A549 (cell line): ENCODE data around the gene PLCH2. TPM values are rescaled to one million over a fixed set of nuclear protein-coding genes. Genes with fewer than 3 reads are reported as not detected.

Source experiments
- ATAC-seq, 2 experiments: fragments of 200-7000 bp in 1 of 2; fragments of >200 bp in 1 of 2; cut with Nextera tagmentation in 1 of 2; cut with Tn5 transposase in 1 of 2; 3 replicates each; pipeline versions ENCODE4 v1.8.0 to v1.9.1; 2018 to 2020; ENCODE audit warnings: mild to moderate bottlenecking in 1 of 2, moderate library complexity in 1 of 2
- CTCF ChIA-PET: fragments of 300-600 bp; sonication (Branson Sonifier 250); formaldehyde crosslinking; extraction: SDS; loops from one replicate; lab custom pipeline; 2021; ENCODE audit warnings: antibody characterized with exemption, inconsistent platforms; lab: Yijun Ruan, JAX
- POLR2A ChIA-PET: fragments of 350-600 bp; formaldehyde crosslinking; extraction: SDS; loops from one replicate; lab custom pipeline; 2021; ENCODE audit warnings: antibody characterized with exemption, inconsistent platforms; lab: Yijun Ruan, JAX
- DNase-seq, 2 experiments: peaks; one replicate each; pipeline versions ENCODE4 v3.0.0 to v3.0.0-alpha.2; 2011 to 2016; ENCODE audit warnings: low read depth in 1 of 2, low spot score in 1 of 2
- FAIRE-seq: peaks from 2 replicates; lab custom pipeline; 2011; peaks lifted over from hg19 to GRCh38; lab: Jason Lieb, UNC
- H3K27ac ChIP-seq, 2 experiments: fragments of >200 bp; sonication (Bioruptor Twin); formaldehyde crosslinking; 3 replicates each; pipeline ENCODE4 v1.5.1; 2016 to 2017
- H3K4me1 ChIP-seq: fragments of >200 bp; sonication (Bioruptor Twin); formaldehyde crosslinking; 3 replicates; pipeline ENCODE4 v1.6.1; 2016
- H3K4me2 ChIP-seq: fragments of >200 bp; sonication (Bioruptor Twin); formaldehyde crosslinking; 3 replicates; pipeline ENCODE4 v1.6.1; 2016
- H3K4me3 ChIP-seq: fragments of >200 bp; sonication (Bioruptor Twin); formaldehyde crosslinking; 3 replicates; pipeline ENCODE4 v1.5.1; 2016
- H3K9me3 ChIP-seq: fragments of >200 bp; sonication (Bioruptor Twin); formaldehyde crosslinking; 3 replicates; pipeline ENCODE4 v1.6.1; 2016
- BHLHE40 ChIP-seq: IDR thresholded peaks from 2 replicates; pipeline ENCODE4 v1.6.1; 2012; ENCODE audit warnings: low read depth, low read length, inconsistent platforms
- FOSB ChIP-seq: fragments of 250-450 bp; sonication (Bioruptor Pico); IDR thresholded peaks from 2 replicates; pipeline ENCODE4 v1.5.0; 2020; ENCODE audit warnings: mild to moderate bottlenecking, moderate library complexity
- GATA3 ChIP-seq: IDR thresholded peaks from 2 replicates; pipeline ENCODE4 v1.6.1; 2012; ENCODE audit warnings: borderline replicate concordance
- HOXA7 ChIP-seq: fragments of 250-450 bp; sonication (Bioruptor Pico); IDR thresholded peaks from 2 replicates; pipeline ENCODE4 v1.5.0; 2020; ENCODE audit warnings: mild to moderate bottlenecking, moderate library complexity
- HOXB13 ChIP-seq: fragments of 250-450 bp; sonication (Bioruptor Pico); IDR thresholded peaks from 2 replicates; pipeline ENCODE4 v1.5.0; 2020; ENCODE audit warnings: low read depth, mild to moderate bottlenecking, moderate library complexity
- HOXB5 ChIP-seq: fragments of 250-450 bp; sonication (Bioruptor Pico); IDR thresholded peaks from 2 replicates; pipeline ENCODE4 v1.5.0; 2020; ENCODE audit warnings: mild to moderate bottlenecking, moderate library complexity
- JUN ChIP-seq, 2 experiments: fragments of >200 bp; sonication (Bioruptor Twin); formaldehyde crosslinking; IDR thresholded peaks; 2 replicates in 1 of 2; 3 replicates in 1 of 2; pipeline ENCODE4 v1.6.1; 2016 to 2017
- NR3C1 ChIP-seq: fragments of >200 bp; sonication (Bioruptor Twin); formaldehyde crosslinking; IDR thresholded peaks from 3 replicates; pipeline ENCODE4 v1.6.1; 2017
- PHF8 ChIP-seq: fragments of 200-600 bp; sonication (generic); IDR thresholded peaks from 2 replicates; pipeline ENCODE4 v1.6.1; 2016; ENCODE audit warnings: low read depth, mild to moderate bottlenecking, antibody characterized with exemption, moderate library complexity, borderline replicate concordance
- POLR2A ChIP-seq: IDR thresholded peaks from 2 replicates; pipeline ENCODE4 v1.6.1; 2012; ENCODE audit warnings: mild to moderate bottlenecking, low read length
- RFX5 ChIP-seq: fragments of 450-650 bp; IDR thresholded peaks from 2 replicates; pipeline ENCODE4 v1.7.1; 2014; ENCODE audit warnings: antibody characterized with exemption, mild to moderate bottlenecking, moderate library complexity
- whole genome bisulfite sequencing: methylation state at CpG from one replicate; pipeline ENCODE4 v1.1.6; 2017; ENCODE audit errors: missing lambda C conversion rate; 5-methylcytosine and 5-hydroxymethylcytosine counted together
- polyA plus RNA-seq, 4 experiments: library from polyadenylated mRNA; depleted of rRNA in 3 of 4; stranded (reverse); fragments of >200 nt; fragmentation: RNase III in 1 of 4; extraction: RNeasy Plus Mini Kit Qiagen cat#74134 plus additional on column Dnase treatment in 1 of 4; gene quantifications; 2 replicates in 3 of 4; 3 replicates in 1 of 4; pipeline ENCODE4 v1.2.3, GENCODE V29; 2011 to 2017
- TF ChIP-seq, protein P1 (sequence below): fragments of >200 bp; sonication (Bioruptor Twin); formaldehyde crosslinking; IDR thresholded peaks from 2 replicates; pipeline ENCODE4 v1.6.1; 2016
- TF ChIP-seq, protein P2 (sequence below): fragments of >200 bp; sonication (Bioruptor Twin); formaldehyde crosslinking; IDR thresholded peaks from 3 replicates; pipeline ENCODE4 v1.6.1; 2016
- TF ChIP-seq, protein P3 (sequence below): IDR thresholded peaks from 2 replicates; pipeline ENCODE4 v1.6.1; 2012; ENCODE audit warnings: low read depth, borderline replicate concordance
- TF ChIP-seq, protein P4 (sequence below): fragments of 250-450 bp; sonication (Bioruptor Pico); IDR thresholded peaks from 2 replicates; pipeline ENCODE4 v1.5.0; 2021; ENCODE audit warnings: mild to moderate bottlenecking, moderate library complexity, borderline replicate concordance
- TF ChIP-seq, protein P5 (sequence below): fragments of 250-450 bp; sonication (Bioruptor Pico); IDR thresholded peaks from 2 replicates; pipeline ENCODE4 v1.5.0; 2020; ENCODE audit warnings: low read depth, mild to moderate bottlenecking, moderate library complexity

PLCH2 gene
- polyA plus RNA-seq, 2 of the 4 experiments (the other 2 are of a cell fraction) = 0.10 to 0.18 TPM

DNA sequence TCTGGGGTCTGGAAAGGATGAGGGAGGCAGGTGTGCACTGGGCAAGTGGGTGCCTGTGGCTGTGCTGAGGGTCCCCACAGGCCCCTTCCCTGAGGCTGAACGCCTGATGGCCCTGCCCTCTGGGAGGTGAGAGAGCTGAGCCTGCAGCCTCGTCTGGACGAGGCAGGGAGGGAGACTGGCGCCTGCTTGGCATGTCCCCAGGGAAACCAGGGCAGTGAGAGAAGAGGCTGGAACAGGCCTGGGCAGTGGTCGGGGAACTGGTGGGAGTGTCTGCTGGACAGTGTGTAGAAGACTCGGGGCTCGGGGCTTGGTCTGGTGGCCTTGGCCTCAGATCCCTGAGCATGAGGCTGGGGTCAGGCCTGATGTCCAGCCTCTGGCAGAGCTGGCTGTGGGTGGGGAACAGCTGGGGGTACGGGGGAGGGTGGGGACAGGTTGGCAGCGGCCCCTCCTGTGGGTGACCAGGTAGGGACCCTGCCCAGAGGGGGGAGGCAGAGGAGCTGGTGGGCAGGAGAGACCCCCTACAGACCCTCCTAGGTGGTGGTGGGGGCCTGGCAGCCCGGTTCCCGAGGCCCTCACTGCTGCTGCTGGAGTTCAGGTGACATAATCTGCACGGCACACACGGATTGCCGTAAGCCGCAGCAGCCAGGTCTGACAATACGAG, 30.8 kb upstream of the PLCH2 start (continued):
- TF ChIP-seq, protein P1, sequence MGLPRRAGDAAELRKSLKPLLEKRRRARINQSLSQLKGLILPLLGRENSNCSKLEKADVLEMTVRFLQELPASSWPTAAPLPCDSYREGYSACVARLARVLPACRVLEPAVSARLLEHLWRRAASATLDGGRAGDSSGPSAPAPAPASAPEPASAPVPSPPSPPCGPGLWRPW = no peak
- TF ChIP-seq, protein P2, sequence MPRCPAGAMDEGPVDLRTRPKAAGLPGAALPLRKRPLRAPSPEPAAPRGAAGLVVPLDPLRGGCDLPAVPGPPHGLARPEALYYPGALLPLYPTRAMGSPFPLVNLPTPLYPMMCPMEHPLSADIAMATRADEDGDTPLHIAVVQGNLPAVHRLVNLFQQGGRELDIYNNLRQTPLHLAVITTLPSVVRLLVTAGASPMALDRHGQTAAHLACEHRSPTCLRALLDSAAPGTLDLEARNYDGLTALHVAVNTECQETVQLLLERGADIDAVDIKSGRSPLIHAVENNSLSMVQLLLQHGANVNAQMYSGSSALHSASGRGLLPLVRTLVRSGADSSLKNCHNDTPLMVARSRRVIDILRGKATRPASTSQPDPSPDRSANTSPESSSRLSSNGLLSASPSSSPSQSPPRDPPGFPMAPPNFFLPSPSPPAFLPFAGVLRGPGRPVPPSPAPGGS = no peak
- TF ChIP-seq, protein P3, sequence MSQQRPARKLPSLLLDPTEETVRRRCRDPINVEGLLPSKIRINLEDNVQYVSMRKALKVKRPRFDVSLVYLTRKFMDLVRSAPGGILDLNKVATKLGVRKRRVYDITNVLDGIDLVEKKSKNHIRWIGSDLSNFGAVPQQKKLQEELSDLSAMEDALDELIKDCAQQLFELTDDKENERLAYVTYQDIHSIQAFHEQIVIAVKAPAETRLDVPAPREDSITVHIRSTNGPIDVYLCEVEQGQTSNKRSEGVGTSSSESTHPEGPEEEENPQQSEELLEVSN = peak; percentile 37; the same call in 1 of the 2 replicates

DNA sequence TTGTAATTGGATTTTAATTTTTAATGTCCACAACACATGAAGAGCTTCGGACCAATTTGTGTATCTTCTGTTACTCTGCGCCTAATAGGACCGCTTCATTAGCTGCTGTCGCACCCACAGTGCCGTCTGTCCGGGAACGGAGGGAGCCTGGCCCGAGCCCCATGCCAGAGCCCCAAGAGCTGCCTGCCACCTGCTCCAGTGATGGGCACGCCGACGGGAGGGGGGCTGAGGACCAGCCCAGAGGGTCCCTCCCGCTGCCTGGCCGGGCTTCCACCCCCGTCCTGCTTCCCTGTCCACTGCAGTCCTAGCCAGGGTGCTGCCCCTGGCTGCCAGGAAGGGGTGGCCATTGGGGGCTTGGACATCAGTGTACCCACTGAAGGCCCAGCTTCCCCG, 30.3 kb upstream of the PLCH2 start:
- 73% methylated on average over 8 of the region's 15 CpGs for WGBS
- TF ChIP-seq RFX5 (no peak), BHLHE40 (no peak), HOXB13 (CRISPR knock-in tag) (no peak), JUN (IDR thresholded peaks at IDR 0.05) (no peak), FOSB (CRISPR knock-in tag) (no peak)
- TF ChIP-seq, protein P4, sequence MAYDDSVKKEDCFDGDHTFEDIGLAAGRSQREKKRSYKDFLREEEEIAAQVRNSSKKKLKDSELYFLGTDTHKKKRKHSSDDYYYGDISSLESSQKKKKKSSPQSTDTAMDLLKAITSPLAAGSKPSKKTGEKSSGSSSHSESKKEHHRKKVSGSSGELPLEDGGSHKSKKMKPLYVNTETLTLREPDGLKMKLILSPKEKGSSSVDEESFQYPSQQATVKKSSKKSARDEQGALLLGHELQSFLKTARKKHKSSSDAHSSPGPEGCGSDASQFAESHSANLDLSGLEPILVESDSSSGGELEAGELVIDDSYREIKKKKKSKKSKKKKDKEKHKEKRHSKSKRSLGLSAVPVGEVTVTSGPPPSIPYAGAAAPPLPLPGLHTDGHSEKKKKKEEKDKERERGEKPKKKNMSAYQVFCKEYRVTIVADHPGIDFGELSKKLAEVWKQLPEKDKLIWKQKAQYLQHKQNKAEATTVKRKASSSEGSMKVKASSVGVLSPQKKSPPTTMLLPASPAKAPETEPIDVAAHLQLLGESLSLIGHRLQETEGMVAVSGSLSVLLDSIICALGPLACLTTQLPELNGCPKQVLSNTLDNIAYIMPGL = no peak
- H3K4me2 ChIP-seq = no peak overlapping the region
- peaks cover 43% of the 10 kb centered on the region for H3K4me1 ChIP-seq
- H3K27ac ChIP-seq = peak overlapping the region in 1 of 2 experiments; percentile 74; a peak in 2 of 6 replicates
- ChIA-PET CTCF (interaction anchor here (1.1 to 6.8 kb wide), 6 partner anchors 9 to 101 kb away, joined by 3 to 51 read pairs (median 4); no protein-coding TSS in a partner anchor), POLR2A (no interaction called here)
- H3K4me3 ChIP-seq = no peak overlapping the region
- ATAC-seq (no peak), DNase-seq (no peak), FAIRE-seq (no peak)
- no peaks in the 10 kb centered on the region for H3K9me3 ChIP-seq

DNA sequence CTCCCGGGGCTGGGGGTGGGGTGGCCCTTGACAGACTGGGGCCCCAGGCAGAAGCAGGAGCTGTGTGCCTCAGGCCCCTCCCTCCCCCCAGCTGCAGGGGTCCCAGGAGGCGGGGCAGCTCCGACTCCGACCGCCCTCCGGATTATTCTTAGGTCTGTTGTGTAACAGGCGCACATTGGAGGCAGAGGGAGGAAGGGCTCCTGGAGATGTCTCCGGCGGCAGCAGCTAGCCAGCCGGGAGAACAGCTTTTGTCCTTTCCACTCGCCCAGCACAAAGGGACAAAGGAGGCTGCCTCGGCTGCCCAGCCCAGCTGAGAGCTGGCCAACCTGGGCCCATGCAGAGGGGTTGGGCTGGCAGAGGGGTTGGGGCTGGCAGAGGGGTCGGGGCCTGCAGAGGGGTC, 29.7 kb upstream of the PLCH2 start:
- Histone ChIP-seq H3K4me3 (no peak overlapping the region), H3K4me1 (peaks cover 49% of the 10 kb centered on the region), H3K9me3 (no peaks in the 10 kb centered on the region), H3K4me2 (no peak overlapping the region), H3K27ac (peak overlapping the region in 1 of 2 experiments; percentile 74; a peak in 2 of 6 replicates)
- DNase-seq (no peak), FAIRE-seq (no peak), ATAC-seq (no peak)
- POLR2A ChIA-PET = no interaction called here
- 43% methylated on average over 6 of the region's 13 CpGs for WGBS
- TF ChIP-seq, protein P2 = no peak
- no peak for TF ChIP-seq POLR2A
- TF ChIP-seq PHF8 = no peak
- CTCF ChIA-PET = interaction anchor here (1.1 to 6.8 kb wide), 6 partner anchors 9 to 100 kb away, joined by 3 to 51 read pairs (median 4); no protein-coding TSS in a partner anchor

DNA sequence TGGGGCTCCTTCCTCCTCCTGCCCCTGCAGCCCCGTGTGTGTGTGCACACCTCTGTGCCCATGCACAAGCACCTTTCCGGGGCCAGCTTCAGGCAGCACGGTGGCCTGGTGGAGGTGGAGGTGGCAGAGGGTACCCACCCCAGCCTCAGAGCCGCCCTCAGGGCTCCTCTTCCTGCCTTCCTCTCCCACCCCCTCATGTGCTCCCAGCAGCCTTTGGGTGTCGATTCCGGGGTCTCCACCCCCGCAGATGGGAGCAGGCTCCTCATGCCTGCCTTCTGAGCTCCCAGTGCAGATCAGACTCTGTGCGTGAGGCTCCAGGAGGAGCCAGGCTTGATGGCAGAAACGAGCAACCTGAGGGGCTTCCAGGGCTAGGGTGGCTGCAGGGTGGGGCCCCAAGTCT, 29.2 kb upstream of the PLCH2 start:
- ChIA-PET CTCF (interaction anchor here (1.0 to 6.8 kb wide), 7 partner anchors 10 to 99 kb away, joined by 3 to 51 read pairs (median 4); no protein-coding TSS in a partner anchor), POLR2A (no interaction called here)
- Histone ChIP-seq H3K4me1 (peaks cover 53% of the 10 kb centered on the region), H3K9me3 (no peaks in the 10 kb centered on the region), H3K27ac (peak overlapping the region; percentile 11 to 74; a peak in 3 of 6 replicates), H3K4me2 (peak overlapping the region; percentile 41; the same call in 1 of the 3 replicates), H3K4me3 (no peak overlapping the region)
- FAIRE-seq (no peak), ATAC-seq (0 out of 6 replicates have a peak, but pooled peaks of 1 of the 2 experiments have one; percentile 4), DNase-seq (no peak)
- TF ChIP-seq NR3C1 = no peak
- TF ChIP-seq HOXB5 (CRISPR knock-in tag) = no peak
- no peak for TF ChIP-seq HOXA7 (CRISPR knock-in tag)
- TF ChIP-seq GATA3 = no peak
- TF ChIP-seq, protein P5, sequence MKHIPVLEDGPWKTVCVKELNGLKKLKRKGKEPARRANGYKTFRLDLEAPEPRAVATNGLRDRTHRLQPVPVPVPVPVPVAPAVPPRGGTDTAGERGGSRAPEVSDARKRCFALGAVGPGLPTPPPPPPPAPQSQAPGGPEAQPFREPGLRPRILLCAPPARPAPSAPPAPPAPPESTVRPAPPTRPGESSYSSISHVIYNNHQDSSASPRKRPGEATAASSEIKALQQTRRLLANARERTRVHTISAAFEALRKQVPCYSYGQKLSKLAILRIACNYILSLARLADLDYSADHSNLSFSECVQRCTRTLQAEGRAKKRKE (CRISPR knock-in tag) = no peak
- no peak for TF ChIP-seq FOSB (CRISPR knock-in tag)
- WGBS = 50% methylated on average over 2 of the region's 9 CpGs
